Measurements from ENCODE around the gene CTU1.

CTU1 gene

GRCh38 chr19:51079481-51080110, 28.6 kb downstream of the CTU1 start:
- DNase-seq (no peak), ATAC-seq (replicated peaks) (no peak)
- Mint-ChIP-seq H3K36me3 (ENCODE audit: insufficient read depth) (no peaks in the 10 kb centered on the region), H3K4me3 (no peak overlapping the region), H3K9me3 (no peaks in the 10 kb centered on the region), H3K4me1 (ENCODE audit: low read depth in 2 of 2) (peaks cover 0 to 1% of the 10 kb centered on the region in 2 donors), H3K27ac (no peak overlapping the region), H3K27me3 (peaks cover 33 to 40% of the 10 kb centered on the region in 2 donors)

DNA sequence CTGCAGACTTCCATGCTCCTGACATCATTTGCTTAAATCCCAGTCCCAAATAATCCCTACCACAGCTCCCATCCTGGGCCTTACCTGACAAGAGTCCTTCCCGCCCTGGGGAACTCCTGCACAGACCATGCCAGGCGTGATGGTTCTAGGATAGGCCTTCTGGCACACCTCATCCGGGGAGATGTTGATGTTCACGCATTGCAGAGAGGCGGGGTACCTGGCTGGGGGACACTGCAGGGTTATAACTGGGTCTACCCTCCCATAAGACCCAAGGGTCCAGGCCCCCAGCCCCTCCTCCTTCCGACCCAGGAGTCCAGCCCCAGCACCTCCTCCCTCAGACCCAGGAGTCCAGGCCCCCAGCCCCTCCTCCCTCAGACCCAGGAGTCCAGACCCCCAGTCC, 29.5 kb downstream of the CTU1 start:
- Mint-ChIP-seq H3K9me3 (peaks cover 0 to 5% of the 10 kb centered on the region in 2 donors), H3K36me3 (ENCODE audit: insufficient read depth) (no peaks in the 10 kb centered on the region), H3K4me1 (ENCODE audit: low read depth in 2 of 2) (peaks cover 0 to 1% of the 10 kb centered on the region in 2 donors), H3K4me3 (no peak overlapping the region), H3K27me3 (peaks cover 32 to 35% of the 10 kb centered on the region in 2 donors), H3K27ac (no peak overlapping the region)
- no peak for ATAC-seq (replicated peaks)
- no peak for DNase-seq

DNA sequence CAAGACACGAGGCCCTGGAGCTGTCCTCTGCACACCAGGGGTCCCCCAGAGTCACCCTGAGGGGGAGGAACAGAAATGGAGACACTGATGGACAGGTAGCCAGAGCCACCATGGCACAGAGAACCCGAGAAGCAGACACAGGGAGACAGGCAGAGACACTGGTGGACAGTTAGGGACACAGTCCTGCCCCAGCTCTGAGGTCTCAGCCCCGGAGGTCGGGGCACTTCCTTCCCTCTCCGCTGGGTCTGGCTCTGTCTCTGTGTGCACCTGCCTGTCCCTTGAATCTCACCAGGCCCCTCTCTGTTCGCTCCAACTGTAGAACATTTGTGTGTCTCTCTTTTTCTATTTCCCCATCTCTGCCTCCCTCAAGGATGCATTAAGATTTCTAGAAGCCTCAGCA, 30.1 kb downstream of the CTU1 start:
- H3K36me3 Mint-ChIP-seq (ENCODE audit: insufficient read depth): no peaks in the 10 kb centered on the region
- H3K9me3 Mint-ChIP-seq: peaks cover 0 to 5% of the 10 kb centered on the region in 2 donors
- peaks cover 0 to 1% of the 10 kb centered on the region in 2 donors for H3K4me1 Mint-ChIP-seq (ENCODE audit: low read depth in 2 of 2)
- DNase-seq (no peak), ATAC-seq (replicated peaks) (no peak)
- H3K4me3 Mint-ChIP-seq: no peak overlapping the region
- H3K27ac Mint-ChIP-seq: no peak overlapping the region
- peaks cover 26 to 30% of the 10 kb centered on the region in 2 donors for H3K27me3 Mint-ChIP-seq

DNA sequence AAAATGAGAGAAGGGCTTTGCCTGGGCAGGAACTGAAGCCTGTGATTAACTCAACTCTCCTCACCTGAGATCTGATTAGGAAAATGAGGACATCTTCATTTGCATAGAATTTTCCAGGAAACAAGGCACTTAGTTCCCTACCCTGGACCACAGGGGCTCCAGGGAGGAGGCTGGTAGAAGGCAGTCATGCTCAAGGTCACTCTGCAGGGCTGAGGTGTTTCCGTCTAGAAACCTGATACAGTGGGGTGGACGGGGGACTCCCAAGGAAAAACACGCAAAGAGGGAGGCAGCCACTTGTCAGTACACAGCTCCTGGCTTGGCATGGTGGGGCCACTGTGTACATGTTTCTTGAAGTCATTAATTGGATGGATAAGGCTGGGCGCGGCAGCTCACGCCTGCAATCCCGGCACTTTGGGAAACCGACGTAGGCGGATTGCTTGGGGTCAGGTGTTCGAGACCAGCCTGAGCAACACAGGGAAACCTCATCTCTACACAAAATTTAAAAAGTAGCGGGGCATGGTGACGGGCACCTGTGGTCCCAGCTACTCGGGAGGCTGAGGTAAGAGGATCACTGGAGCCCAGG, 31.5 kb downstream of the CTU1 start:
- ATAC-seq (replicated peaks) (no peak), DNase-seq (no peak)
- Mint-ChIP-seq H3K4me1 (ENCODE audit: low read depth in 2 of 2) (no peaks in the 10 kb centered on the region), H3K4me3 (no peak overlapping the region), H3K9me3 (peaks cover 0 to 5% of the 10 kb centered on the region in 2 donors), H3K36me3 (ENCODE audit: insufficient read depth) (no peaks in the 10 kb centered on the region), H3K27me3 (peaks cover 12 to 18% of the 10 kb centered on the region in 2 donors), H3K27ac (no peak overlapping the region)

DNA sequence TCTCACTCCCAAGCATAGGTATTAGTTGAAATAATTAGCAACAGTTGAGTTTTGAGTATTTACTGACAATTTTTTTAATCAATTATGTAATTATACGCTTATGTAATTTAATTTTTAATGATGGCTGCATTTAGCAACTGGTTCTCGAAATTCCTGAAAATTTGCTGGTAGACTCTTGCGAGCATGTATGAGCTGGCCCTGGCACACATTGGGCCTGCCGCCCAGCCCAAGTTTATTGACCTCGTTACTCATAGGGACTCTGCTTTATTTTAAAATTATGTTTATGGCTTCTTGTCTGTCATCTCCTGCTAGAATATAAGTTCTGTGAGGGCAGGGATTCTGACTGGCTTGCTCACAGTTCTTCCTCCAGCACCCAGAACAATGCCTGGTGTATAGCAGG, 32.2 kb downstream of the CTU1 start:
- no peak overlapping the region for H3K4me3 Mint-ChIP-seq
- peaks cover 0 to 5% of the 10 kb centered on the region in 2 donors for H3K9me3 Mint-ChIP-seq
- DNase-seq (no peak), ATAC-seq (replicated peaks) (no peak)
- H3K27ac Mint-ChIP-seq: no peak overlapping the region
- peaks cover 9 to 15% of the 10 kb centered on the region in 2 donors for H3K27me3 Mint-ChIP-seq
- H3K4me1 Mint-ChIP-seq (ENCODE audit: low read depth in 2 of 2): no peaks in the 10 kb centered on the region
- no peaks in the 10 kb centered on the region for H3K36me3 Mint-ChIP-seq (ENCODE audit: insufficient read depth)

DNA sequence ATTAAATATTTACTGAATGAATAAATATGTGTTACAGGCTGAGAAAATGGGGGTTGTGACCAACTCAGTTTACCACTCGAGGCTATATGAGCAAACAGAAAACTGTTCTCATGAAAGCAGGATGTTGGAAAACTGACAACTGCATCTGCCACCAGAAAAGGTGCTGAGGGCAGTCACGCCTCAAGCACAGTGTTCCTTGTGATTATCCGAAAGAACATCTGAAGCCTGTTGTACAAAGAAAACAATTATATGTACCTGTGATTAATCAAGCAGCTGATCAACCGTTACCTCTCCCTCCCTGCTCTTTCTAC, 37.2 kb downstream of the CTU1 start:
- H3K36me3 Mint-ChIP-seq (ENCODE audit: insufficient read depth): no peaks in the 10 kb centered on the region
- H3K4me1 Mint-ChIP-seq (ENCODE audit: low read depth in 2 of 2): no peaks in the 10 kb centered on the region
- no peak overlapping the region for H3K4me3 Mint-ChIP-seq
- DNase-seq (no peak), ATAC-seq (replicated peaks) (no peak)
- peaks cover 9 to 25% of the 10 kb centered on the region in 2 donors for H3K27me3 Mint-ChIP-seq
- H3K9me3 Mint-ChIP-seq: peaks cover 0 to 5% of the 10 kb centered on the region in 2 donors
- no peak overlapping the region for H3K27ac Mint-ChIP-seq

- DNase-seq: no peak
- Mint-ChIP-seq H3K4me1 (ENCODE audit: low read depth in 2 of 2) (no peaks in the 10 kb centered on the region), H3K27ac (no peak overlapping the region), H3K27me3 (peaks cover 9 to 29% of the 10 kb centered on the region in 2 donors), H3K36me3 (ENCODE audit: insufficient read depth) (no peaks in the 10 kb centered on the region), H3K9me3 (peaks cover 0 to 5% of the 10 kb centered on the region in 2 donors), H3K4me3 (no peak overlapping the region)
- no peak for ATAC-seq (replicated peaks)
These were observed 37.7 kb downstream of the CTU1 start for GRCh38 chr19:51070334-51071094.

- H3K27ac Mint-ChIP-seq: no peak overlapping the region
- DNase-seq (no peak), ATAC-seq (replicated peaks) (no peak)
- H3K27me3 Mint-ChIP-seq: peaks cover 15 to 38% of the 10 kb centered on the region in 2 donors
- H3K36me3 Mint-ChIP-seq (ENCODE audit: insufficient read depth): no peaks in the 10 kb centered on the region
- no peaks in the 10 kb centered on the region for H3K9me3 Mint-ChIP-seq
- peak overlapping the region in 1 of 2 donors; percentile 38 for H3K4me3 Mint-ChIP-seq
- peaks cover 0 to 2% of the 10 kb centered on the region in 2 donors for H3K4me1 Mint-ChIP-seq (ENCODE audit: low read depth in 2 of 2)
These were observed 41.6 kb downstream of the CTU1 start for GRCh38 chr19:51066393-51067186.

DNA sequence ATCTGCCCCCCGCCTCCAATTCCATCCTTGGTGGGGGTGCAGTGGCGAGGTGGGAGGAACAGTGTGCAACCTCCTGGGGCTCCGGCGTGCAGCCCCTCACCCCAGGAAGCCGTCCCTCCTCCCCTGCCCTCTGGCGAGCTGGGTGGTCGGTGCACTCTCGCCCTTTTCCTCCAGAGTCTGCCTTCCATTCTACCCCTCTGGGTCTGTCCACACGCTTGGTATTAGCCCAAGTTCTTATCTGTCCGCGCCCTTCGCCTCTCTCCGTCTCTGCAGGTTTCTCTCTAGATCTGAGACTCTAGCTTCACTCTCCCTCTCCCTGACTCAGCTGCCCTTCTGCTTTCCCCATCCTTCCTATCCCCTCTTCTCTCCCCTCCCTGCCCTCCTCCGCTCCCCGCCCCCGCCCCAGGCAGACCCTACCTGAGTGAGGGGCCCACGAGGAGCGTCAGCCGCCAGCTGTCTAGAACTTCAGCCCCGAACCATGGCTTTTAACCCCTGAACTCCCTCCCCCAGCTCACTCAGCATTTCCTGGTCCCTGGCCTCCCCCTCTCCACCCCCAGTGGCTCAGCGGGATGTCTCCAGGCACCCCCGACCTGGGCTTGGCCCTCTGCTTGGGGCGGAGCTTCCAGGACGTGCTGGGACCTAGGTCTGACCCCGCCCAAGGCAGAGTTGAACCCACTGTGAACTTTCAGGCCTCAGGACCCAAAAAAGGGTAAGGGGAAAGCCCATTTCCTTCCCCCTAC, 42.8 kb downstream of the CTU1 start:
- Mint-ChIP-seq H3K4me3 (peak overlapping the region; percentile 42 to 57), H3K27ac (no peak overlapping the region)

DNA sequence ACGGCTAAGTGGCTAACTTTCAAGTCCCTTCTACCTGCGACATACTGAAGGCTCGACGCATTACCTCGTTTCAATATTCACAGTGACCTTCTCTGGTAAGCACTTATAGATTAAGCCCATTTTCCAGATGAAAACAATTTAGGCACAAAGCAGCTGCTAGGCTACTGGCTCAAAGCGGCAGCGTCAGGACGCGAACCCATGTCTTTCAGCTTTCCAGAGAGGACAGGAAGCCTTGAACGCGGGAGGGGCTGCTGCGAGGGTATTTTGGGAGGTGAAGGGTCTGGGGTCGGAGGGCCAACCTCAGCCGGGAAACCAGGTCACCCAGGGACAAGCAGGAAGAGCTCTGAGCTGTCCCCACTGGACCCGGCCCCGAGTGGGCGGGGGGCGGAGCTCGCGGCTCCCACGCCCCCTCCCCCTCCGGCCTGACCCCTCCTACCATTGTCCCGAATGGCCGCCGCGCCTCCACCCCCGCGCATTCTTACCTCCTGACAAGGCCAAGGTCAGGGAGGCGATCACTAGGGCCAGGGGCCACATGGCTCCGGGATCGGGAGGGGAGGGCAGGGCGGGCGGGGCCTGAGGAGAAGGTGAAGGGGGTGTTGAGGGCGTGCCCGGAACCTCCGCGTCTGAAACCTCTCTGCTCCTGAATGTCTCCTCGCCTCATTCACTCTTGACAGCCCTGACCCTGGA, 43.5 kb downstream of the CTU1 start, which contains the start of gene KLK13:
Gene KLK13 (minus strand): TSS at position 559 of the 687 bp plus-strand sequence. CDS start 25 bp downstream, at position 534.
- Mint-ChIP-seq H3K9me3 (no peaks in the 10 kb centered on the region), H3K36me3 (ENCODE audit: insufficient read depth) (no peaks in the 10 kb centered on the region), H3K4me3 (peak within 1 kb of the TSS; percentile 42 to 57), H3K27me3 (peaks cover 32 to 55% of the 10 kb centered on the region in 2 donors), H3K4me1 (ENCODE audit: low read depth in 2 of 2) (peaks cover 0 to 2% of the 10 kb centered on the region in 2 donors), H3K27ac (no peak within 1 kb of the TSS)
- no peak for ATAC-seq (replicated peaks)
- no peak for DNase-seq

More for the DNA sequence above, 42.8 kb downstream of the CTU1 start:
- Mint-ChIP-seq H3K9me3 (no peaks in the 10 kb centered on the region), H3K4me1 (ENCODE audit: low read depth in 2 of 2) (peaks cover 0 to 2% of the 10 kb centered on the region in 2 donors), H3K36me3 (ENCODE audit: insufficient read depth) (no peaks in the 10 kb centered on the region), H3K27me3 (peaks cover 27 to 50% of the 10 kb centered on the region in 2 donors)
- no peak for DNase-seq
- ATAC-seq (replicated peaks): no peak

- ATAC-seq (replicated peaks) (no peak), DNase-seq (no peak)
- H3K27me3 Mint-ChIP-seq: peaks cover 32 to 59% of the 10 kb centered on the region in 2 donors
- H3K9me3 Mint-ChIP-seq: no peaks in the 10 kb centered on the region
- H3K36me3 Mint-ChIP-seq (ENCODE audit: insufficient read depth): no peaks in the 10 kb centered on the region
- peaks cover 0 to 2% of the 10 kb centered on the region in 2 donors for H3K4me1 Mint-ChIP-seq (ENCODE audit: low read depth in 2 of 2)
- no peak overlapping the region for H3K27ac Mint-ChIP-seq
- H3K4me3 Mint-ChIP-seq: no peak overlapping the region
These were observed 44.5 kb downstream of the CTU1 start for GRCh38 chr19:51063664-51064063.

DNA sequence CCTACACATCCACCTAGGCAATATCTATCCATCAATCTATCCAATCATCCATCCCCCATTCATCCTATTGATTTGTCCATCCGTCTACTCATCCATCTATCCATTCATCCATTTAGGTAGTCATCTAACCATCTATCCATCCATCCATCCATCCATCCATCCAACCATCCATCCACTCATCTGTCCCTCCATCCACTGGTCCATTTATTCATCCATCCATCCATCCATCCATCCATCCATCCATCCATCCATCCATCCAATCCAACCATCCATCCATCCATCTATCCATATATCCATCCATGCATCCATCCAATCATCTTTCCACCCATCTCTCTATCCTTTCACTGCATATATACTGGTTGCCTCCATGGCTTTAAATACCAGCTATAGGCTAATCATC, 47.2 kb downstream of the CTU1 start:
- Mint-ChIP-seq H3K4me3 (no peak overlapping the region), H3K4me1 (ENCODE audit: low read depth in 2 of 2) (peaks cover 0 to 2% of the 10 kb centered on the region in 2 donors), H3K27ac (no peak overlapping the region), H3K9me3 (no peaks in the 10 kb centered on the region), H3K36me3 (ENCODE audit: insufficient read depth) (no peaks in the 10 kb centered on the region), H3K27me3 (peaks cover 40 to 57% of the 10 kb centered on the region in 2 donors)
- DNase-seq: no peak
- ATAC-seq (replicated peaks): no peak

Measured in effector memory CD8-positive, alpha-beta T cell (primary cell).